CD4-positive, alpha-beta T cell treated with Interleukin-4 for 4 hours (primary cell): ENCODE measurements around the gene DNAI2.

ENCODE experiments used
- DNase-seq: peaks from one replicate; pipeline ENCODE4 v3.0.0-alpha.2; 2020

The DNAI2 gene

GRCh38 chr17:74307984-74308773 lies 34.1 kb downstream of the DNAI2 start:
- no peak for DNase-seq

- DNase-seq: no peak
These were observed 35.9 kb downstream of the DNAI2 start for GRCh38 chr17:74309902-74310301.

- no peak for DNase-seq
These were observed 40.8 kb downstream of the DNAI2 start for GRCh38 chr17:74314877-74315276.

- no peak for DNase-seq
These were observed 42.2 kb downstream of the DNAI2 start for GRCh38 chr17:74316220-74316619.

- no peak for DNase-seq
These were observed 43.0 kb downstream of the DNAI2 start for GRCh38 chr17:74317071-74317470.

GRCh38 chr17:74318391-74318790 lies 44.4 kb downstream of the DNAI2 start:
- no peak for DNase-seq

- no peak for DNase-seq
These were observed 50.5 kb downstream of the DNAI2 start for GRCh38 chr17:74324521-74324920.

- DNase-seq: no peak
These were observed 51.3 kb downstream of the DNAI2 start for GRCh38 chr17:74325376-74325742.

GRCh38 chr17:74325743-74326379 lies 51.8 kb downstream of the DNAI2 start, which contains the start of gene KIF19:
TSS of gene KIF19 (plus strand) at chr17:74326226. CDS start at chr17:74326350, 124 bp downstream.
- peak; percentile 42 for DNase-seq

- no peak for DNase-seq
These were observed 52.5 kb downstream of the DNAI2 start for GRCh38 chr17:74326506-74326905.

GRCh38 chr17:74328487-74328886 lies 54.5 kb downstream of the DNAI2 start:
- no peak for DNase-seq

GRCh38 chr17:74329378-74329777 lies 55.3 kb downstream of the DNAI2 start:
- no peak for DNase-seq

- DNase-seq: no peak
These were observed 56.4 kb downstream of the DNAI2 start for GRCh38 chr17:74330446-74330845.

GRCh38 chr17:74332017-74332650 lies 58.1 kb downstream of the DNAI2 start:
- no peak for DNase-seq

GRCh38 chr17:74332763-74333283 lies 58.8 kb downstream of the DNAI2 start:
- no peak for DNase-seq

GRCh38 chr17:74334393-74335039 lies 60.5 kb downstream of the DNAI2 start:
- no peak for DNase-seq

- no peak for DNase-seq
These were observed 61.6 kb downstream of the DNAI2 start for GRCh38 chr17:74335529-74336062.

GRCh38 chr17:74336307-74336706 lies 62.3 kb downstream of the DNAI2 start:
- no peak for DNase-seq

GRCh38 chr17:74337834-74338500 lies 63.9 kb downstream of the DNAI2 start:
- no peak for DNase-seq

- no peak for DNase-seq
These were observed 65.6 kb downstream of the DNAI2 start for GRCh38 chr17:74339537-74340195.

GRCh38 chr17:74340470-74341023 lies 66.5 kb downstream of the DNAI2 start:
- no peak for DNase-seq
